HG02642 (cell line): ENCODE results near the gene AGAP3.

Experiments
- ATAC-seq: cut with Tn5 transposase; IDR thresholded peaks from one replicate; pipeline ENCODE4 v1.9.1; 2021; ENCODE audit warnings: mild to moderate bottlenecking; ENCODE audit not compliant: unreplicated experiment, poor library complexity

Gene AGAP3

GRCh38 chr7:151120896-151121295, 34.6 kb downstream of the AGAP3 start:
- no peak for ATAC-seq

- ATAC-seq: no peak
These were observed 35.3 kb downstream of the AGAP3 start for GRCh38 chr7:151121380-151122170.

GRCh38 chr7:151122276-151122675, 36.0 kb downstream of the AGAP3 start:
- ATAC-seq: no peak

GRCh38 chr7:151122796-151123157, 36.5 kb downstream of the AGAP3 start:
- no peak for ATAC-seq

GRCh38 chr7:151123158-151123821, 37.0 kb downstream of the AGAP3 start:
- ATAC-seq: no peak

GRCh38 chr7:151123822-151124464, 37.7 kb downstream of the AGAP3 start:
- ATAC-seq: peak; percentile 86

GRCh38 chr7:151124481-151124880, 38.2 kb downstream of the AGAP3 start:
- no peak for ATAC-seq

GRCh38 chr7:151124899-151125399, 38.7 kb downstream of the AGAP3 start:
- no peak for ATAC-seq

GRCh38 chr7:151125470-151125845, 39.2 kb downstream of the AGAP3 start:
- ATAC-seq: no peak

- no peak for ATAC-seq
These were observed 39.7 kb downstream of the AGAP3 start for GRCh38 chr7:151125846-151126481.

GRCh38 chr7:151126491-151127137, 40.3 kb downstream of the AGAP3 start:
- ATAC-seq: no peak

GRCh38 chr7:151128144-151128543, 41.9 kb downstream of the AGAP3 start:
- ATAC-seq: no peak

GRCh38 chr7:151128716-151129115, 42.4 kb downstream of the AGAP3 start:
- ATAC-seq: no peak

- no peak for ATAC-seq
These were observed 43.1 kb downstream of the AGAP3 start for GRCh38 chr7:151129117-151129959.

GRCh38 chr7:151129960-151130591, 43.8 kb downstream of the AGAP3 start:
- no peak for ATAC-seq

- ATAC-seq: no peak
These were observed 44.5 kb downstream of the AGAP3 start for GRCh38 chr7:151130741-151131157.

GRCh38 chr7:151131224-151131591, 44.9 kb downstream of the AGAP3 start:
- no peak for ATAC-seq

GRCh38 chr7:151131592-151132293, 45.5 kb downstream of the AGAP3 start:
- no peak for ATAC-seq
